Calu3 (cell line): Measurements from ENCODE around the gene KBTBD4. TPM values are rescaled to one million over a fixed set of nuclear protein-coding genes. Genes with fewer than 3 reads are reported as not detected.

Experiments used
- BruUV-seq: library from RNA; stranded (reverse); fragments of 400-500 nt; replicated peaks from 2 replicates; lab custom pipeline; 2021; lab: Mats Ljungman, UMichigan
- CTCF ChIA-PET: fragments of 300-600 bp; sonication (Branson Sonifier 250); formaldehyde crosslinking; loops from one replicate; lab custom pipeline; 2022; ENCODE audit warnings: antibody characterized with exemption; lab: Charles Lee
- DNase-seq: peaks from one replicate; pipeline ENCODE4 v3.0.0; 2022
- H3K27ac Mint-ChIP-seq: one replicate; pipeline ENCODE4 v1.8.0; 2022; ENCODE audit warnings: mixed read lengths; ENCODE audit not compliant: unreplicated experiment
- H3K27me3 Mint-ChIP-seq: one replicate; pipeline ENCODE4 v1.8.0; 2022; ENCODE audit warnings: mixed read lengths; ENCODE audit not compliant: unreplicated experiment
- H3K36me3 Mint-ChIP-seq: one replicate; pipeline ENCODE4 v1.8.0; 2022; ENCODE audit warnings: mild to moderate bottlenecking, moderate library complexity, mixed read lengths; ENCODE audit not compliant: insufficient read depth, unreplicated experiment
- H3K4me1 Mint-ChIP-seq: one replicate; pipeline ENCODE4 v1.8.0; 2022; ENCODE audit warnings: mild to moderate bottlenecking, low read depth, mixed read lengths; ENCODE audit not compliant: unreplicated experiment
- H3K4me3 Mint-ChIP-seq: one replicate; pipeline ENCODE4 v1.8.0; 2022; ENCODE audit warnings: mild to moderate bottlenecking, low read depth, moderate library complexity, mixed read lengths; ENCODE audit not compliant: unreplicated experiment
- H3K9me3 Mint-ChIP-seq: one replicate; pipeline ENCODE4 v1.8.0; 2022; ENCODE audit warnings: low read depth, mixed read lengths; ENCODE audit not compliant: unreplicated experiment
- CTCF ChIP-seq: fragments of 200-600 bp; IDR thresholded peaks from one replicate; pipeline ENCODE4 v1.8.0; 2022; ENCODE audit warnings: antibody characterized with exemption; ENCODE audit not compliant: unreplicated experiment
- intact Hi-C: fragments of 100-400 bp; cut with micrococcal nuclease; formaldehyde crosslinking; loops from one replicate; pipeline ENCODE4 v1.10.0; 2022; ENCODE audit not compliant: unreplicated experiment
- total RNA-seq: library from RNA; stranded (reverse); gene quantifications from 2 replicates; pipeline ENCODE4 v1.2.3, GENCODE V29; 2022

The KBTBD4 gene
- total RNA-seq, 1 experiment from 2014 or later = 14.6 TPM

- intact Hi-C loops = no loop called here
- Mint-ChIP-seq H3K27me3 (no peaks in the 10 kb centered on the region), H3K4me3 (no peak overlapping the region), H3K27ac (no peak overlapping the region), H3K36me3 (peaks cover 31% of the 10 kb centered on the region), H3K9me3 (no peaks in the 10 kb centered on the region), H3K4me1 (peaks cover 20% of the 10 kb centered on the region)
- no peak for DNase-seq
- CTCF ChIA-PET = interaction anchor here (0.6 kb wide), 1 partner anchor 37 kb away, joined by 3 read pairs; no protein-coding TSS in a partner anchor
- no TSS peak for BruUV-seq
- TF ChIP-seq CTCF = no peak
Measured at GRCh38 chr11:47545298-47545697, 33.5 kb downstream of the KBTBD4 start.

GRCh38 chr11:47541070-47541469, 37.7 kb downstream of the KBTBD4 start:
- intact Hi-C loops = no loop called here
- no peak for DNase-seq
- TF ChIP-seq CTCF = no peak
- CTCF ChIA-PET = no interaction called here
- peak overlapping the region; percentile 47 for H3K27ac Mint-ChIP-seq
- BruUV-seq = no TSS peak
- no peaks in the 10 kb centered on the region for H3K9me3 Mint-ChIP-seq
- peaks cover 12% of the 10 kb centered on the region for H3K36me3 Mint-ChIP-seq
- peaks cover 30% of the 10 kb centered on the region for H3K4me1 Mint-ChIP-seq
- H3K27me3 Mint-ChIP-seq = no peaks in the 10 kb centered on the region
- H3K4me3 Mint-ChIP-seq = no peak overlapping the region

- H3K4me1 Mint-ChIP-seq = peaks cover 30% of the 10 kb centered on the region
- no peaks in the 10 kb centered on the region for H3K9me3 Mint-ChIP-seq
- CTCF ChIA-PET = interaction anchor here (0.9 to 1.1 kb wide), 2 partner anchors 26 to 56 kb away, joined by 3 read pairs; partner anchors contain the start of gene PTPMT1
- no TSS peak for BruUV-seq
- peak overlapping the region; percentile 34 for H3K4me3 Mint-ChIP-seq
- TF ChIP-seq CTCF = no peak
- no peaks in the 10 kb centered on the region for H3K27me3 Mint-ChIP-seq
- peaks cover 13% of the 10 kb centered on the region for H3K36me3 Mint-ChIP-seq
- intact Hi-C loops = no loop called here
- peak overlapping the region; percentile 21 for H3K27ac Mint-ChIP-seq
- no peak for DNase-seq
Measured at GRCh38 chr11:47539681-47540039, 39.1 kb downstream of the KBTBD4 start.

- peaks cover 6% of the 10 kb centered on the region for H3K36me3 Mint-ChIP-seq
- H3K27ac Mint-ChIP-seq = no peak overlapping the region
- no peak for TF ChIP-seq CTCF
- peaks cover 30% of the 10 kb centered on the region for H3K4me1 Mint-ChIP-seq
- CTCF ChIA-PET = interaction anchor here (1.1 kb wide), 1 partner anchor 26 kb away, joined by 3 read pairs; the partner anchor contains the start of gene PTPMT1
- DNase-seq = no peak
- no peaks in the 10 kb centered on the region for H3K9me3 Mint-ChIP-seq
- no peak overlapping the region for H3K4me3 Mint-ChIP-seq
- BruUV-seq = no TSS peak
- intact Hi-C loops = no loop called here
- no peaks in the 10 kb centered on the region for H3K27me3 Mint-ChIP-seq
Measured at GRCh38 chr11:47538741-47539565, 39.8 kb downstream of the KBTBD4 start.
